Measurements from ENCODE around the gene CACNA1C. TPM values are rescaled to one million over a fixed set of nuclear protein-coding genes. Genes with fewer than 3 reads are reported as not detected.

Gene CACNA1C
- total RNA-seq, 1 experiment from 2014 or later, result 1.1 TPM

- no peak overlapping the region for H3K27ac Mint-ChIP-seq
- no peak overlapping the region for H4K5ac ChIP-seq (ENCODE audit: insufficient read length, low read depth, low read length)
- H3K56ac ChIP-seq (ENCODE audit: insufficient read length, low read depth, low read length), result no peak overlapping the region
- H3K14ac ChIP-seq (ENCODE audit: insufficient read depth, low read length), result no peak overlapping the region
- no peak overlapping the region for H2BK12ac ChIP-seq (ENCODE audit: insufficient read length, low read depth, low read length)
- no peak overlapping the region for H3K4me2 ChIP-seq (ENCODE audit: insufficient read depth, insufficient read length, low read length)
- no peak overlapping the region for H3K27ac ChIP-seq (ENCODE audit: insufficient read length, low read depth, low read length)
- no peak overlapping the region for H2BK5ac ChIP-seq (ENCODE audit: insufficient read length, low read length)
- no peak overlapping the region for H3K9ac ChIP-seq (ENCODE audit: extremely low read depth, insufficient read length, low read length)
- no peak for TF ChIP-seq CTCF (conservative IDR thresholded peaks at IDR 0.05)
- no peak overlapping the region for H3K4me3 Mint-ChIP-seq
- H3K27me3 Mint-ChIP-seq (ENCODE audit: low read depth), result no peaks in the 10 kb centered on the region; the same call in 1 of the 2 replicates
- no peak overlapping the region for H2BK20ac ChIP-seq (ENCODE audit: low read depth, low read length, poor library complexity, severe bottlenecking)
- H4K20me1 ChIP-seq (ENCODE audit: control insufficient read depth, insufficient read depth, insufficient read length), result no peaks in the 10 kb centered on the region
- H3K79me1 ChIP-seq (ENCODE audit: insufficient read depth, low read depth, low read length, poor library complexity, severe bottlenecking), result no peaks in the 10 kb centered on the region
- H3K27me3 ChIP-seq (ENCODE audit: insufficient read depth, low read length), result no peaks in the 10 kb centered on the region
- WGBS (ENCODE audit: extremely low coverage, insufficient read length, low lambda C conversion rate), result no CpG with 5 or more reads among the region's 2 CpGs
- no peak overlapping the region for H2AK5ac ChIP-seq (ENCODE audit: insufficient read length, low read length)
- peaks cover 16 to 18% of the 10 kb centered on the region in 2 experiments for H3K4me1 Mint-ChIP-seq
- no peak overlapping the region for H2BK15ac ChIP-seq (ENCODE audit: low read depth, low read length)
- no peak overlapping the region for H3K4ac ChIP-seq (ENCODE audit: low read depth, low read length)
- H3K79me2 ChIP-seq (ENCODE audit: insufficient read depth, low read length), result no peaks in the 10 kb centered on the region
- no peak overlapping the region for H3K18ac ChIP-seq (ENCODE audit: insufficient read length, low read depth, low read length)
- H3K36me3 Mint-ChIP-seq (ENCODE audit: insufficient read depth in 1 of 3, low read depth in 3 of 3), result no peaks in the 10 kb centered on the region
- no peaks in the 10 kb centered on the region for H3K23me2 ChIP-seq (ENCODE audit: insufficient read length, low read depth, low read length, poor library complexity, severe bottlenecking)
- H3K9me3 Mint-ChIP-seq, result no peaks in the 10 kb centered on the region; a peak in 1 of 5 replicates
- H3K23ac ChIP-seq (ENCODE audit: insufficient read length, low read depth, low read length), result no peak overlapping the region
- H3K9me3 ChIP-seq (ENCODE audit: control insufficient read depth, low read depth, low read length), result no peaks in the 10 kb centered on the region
- no peak for DNase-seq
- H4K8ac ChIP-seq (replicated peaks; ENCODE audit: insufficient read length, low read depth, low read length), result no peak overlapping the region
- H2AFZ ChIP-seq (ENCODE audit: low read length), result no peak overlapping the region
- H4K91ac ChIP-seq (ENCODE audit: insufficient read length, low read depth, low read length), result no peak overlapping the region
- H2BK120ac ChIP-seq (ENCODE audit: low read depth, low read length, poor library complexity, severe bottlenecking), result no peak overlapping the region
- peaks cover 2% of the 10 kb centered on the region; the same call in 1 of the 2 replicates for H3K4me1 ChIP-seq (ENCODE audit: insufficient read depth, low read length)
- no peak overlapping the region for H3T11ph ChIP-seq (ENCODE audit: low read length)
Measured at GRCh38 chr12:2380946-2381345, 328.2 kb downstream of the CACNA1C start.

Data from H9 (cell line).